HG02610 (cell line): Measurements from ENCODE around the gene BMP7.
"Not testable (repeated sequence)": the region's sequence is repeated elsewhere in the genome, so short reads cannot be mapped to it uniquely, and the experiment has no call there.

ENCODE experiments used
- ATAC-seq: cut with Tn5 transposase; IDR thresholded peaks from one replicate; pipeline ENCODE4 v1.9.1; 2021; ENCODE audit warnings: mild to moderate bottlenecking, moderate library complexity; ENCODE audit not compliant: unreplicated experiment

The BMP7 gene

GRCh38 chr20:57251344-57251743, 15.1 kb downstream of the BMP7 start:
- ATAC-seq = no peak

- ATAC-seq = no peak
Measured at GRCh38 chr20:57250607-57251343, 15.7 kb downstream of the BMP7 start.

- ATAC-seq = no peak
Measured at GRCh38 chr20:57249772-57250171, 16.7 kb downstream of the BMP7 start.

GRCh38 chr20:57249073-57249472, 17.4 kb downstream of the BMP7 start:
- no peak for ATAC-seq

- no peak for ATAC-seq
Measured at GRCh38 chr20:57248132-57248797, 18.2 kb downstream of the BMP7 start.

GRCh38 chr20:57247292-57247965, 19.0 kb downstream of the BMP7 start:
- no peak for ATAC-seq

- ATAC-seq = no peak
Measured at GRCh38 chr20:57245997-57246396, 20.4 kb downstream of the BMP7 start.

- no peak for ATAC-seq
Measured at GRCh38 chr20:57244627-57245214, 21.7 kb downstream of the BMP7 start.

GRCh38 chr20:57244221-57244585, 22.2 kb downstream of the BMP7 start:
- no peak for ATAC-seq

GRCh38 chr20:57243480-57244220, 22.8 kb downstream of the BMP7 start:
- ATAC-seq = no peak

- no peak for ATAC-seq
Measured at GRCh38 chr20:57242414-57242813, 24.0 kb downstream of the BMP7 start.

- ATAC-seq = no peak
Measured at GRCh38 chr20:57241363-57241991, 25.0 kb downstream of the BMP7 start.

- ATAC-seq = no peak
Measured at GRCh38 chr20:57240581-57241362, 25.7 kb downstream of the BMP7 start.

GRCh38 chr20:57239725-57240124, 26.7 kb downstream of the BMP7 start:
- not testable (repeated sequence) for ATAC-seq

GRCh38 chr20:57239324-57239723, 27.1 kb downstream of the BMP7 start:
- not testable (repeated sequence) for ATAC-seq

GRCh38 chr20:57238089-57238488, 28.4 kb downstream of the BMP7 start:
- no peak for ATAC-seq

GRCh38 chr20:57237585-57237953, 28.9 kb downstream of the BMP7 start:
- no peak for ATAC-seq

GRCh38 chr20:57236813-57237584, 29.4 kb downstream of the BMP7 start:
- no peak for ATAC-seq
